A549 treated with RU486 at 1 μM for 4 hours (cell line): ENCODE results near the gene PARM1. TPM values are rescaled to one million over a fixed set of nuclear protein-coding genes. Genes with fewer than 3 reads are reported as not detected.

ENCODE experiments used
- total RNA-seq: library from RNA; stranded (reverse); fragments of 200-300 nt; extraction: Qiagen RNA extraction; gene quantifications from 5 replicates; pipeline ENCODE4 v1.2.3, GENCODE V29; 2022; ENCODE audit warnings: low read depth

The PARM1 gene, protein sequence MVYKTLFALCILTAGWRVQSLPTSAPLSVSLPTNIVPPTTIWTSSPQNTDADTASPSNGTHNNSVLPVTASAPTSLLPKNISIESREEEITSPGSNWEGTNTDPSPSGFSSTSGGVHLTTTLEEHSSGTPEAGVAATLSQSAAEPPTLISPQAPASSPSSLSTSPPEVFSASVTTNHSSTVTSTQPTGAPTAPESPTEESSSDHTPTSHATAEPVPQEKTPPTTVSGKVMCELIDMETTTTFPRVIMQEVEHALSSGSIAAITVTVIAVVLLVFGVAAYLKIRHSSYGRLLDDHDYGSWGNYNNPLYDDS
- 0.62 to 0.77 TPM (median 0.65 TPM) in 5 replicates for total RNA-seq

DNA sequence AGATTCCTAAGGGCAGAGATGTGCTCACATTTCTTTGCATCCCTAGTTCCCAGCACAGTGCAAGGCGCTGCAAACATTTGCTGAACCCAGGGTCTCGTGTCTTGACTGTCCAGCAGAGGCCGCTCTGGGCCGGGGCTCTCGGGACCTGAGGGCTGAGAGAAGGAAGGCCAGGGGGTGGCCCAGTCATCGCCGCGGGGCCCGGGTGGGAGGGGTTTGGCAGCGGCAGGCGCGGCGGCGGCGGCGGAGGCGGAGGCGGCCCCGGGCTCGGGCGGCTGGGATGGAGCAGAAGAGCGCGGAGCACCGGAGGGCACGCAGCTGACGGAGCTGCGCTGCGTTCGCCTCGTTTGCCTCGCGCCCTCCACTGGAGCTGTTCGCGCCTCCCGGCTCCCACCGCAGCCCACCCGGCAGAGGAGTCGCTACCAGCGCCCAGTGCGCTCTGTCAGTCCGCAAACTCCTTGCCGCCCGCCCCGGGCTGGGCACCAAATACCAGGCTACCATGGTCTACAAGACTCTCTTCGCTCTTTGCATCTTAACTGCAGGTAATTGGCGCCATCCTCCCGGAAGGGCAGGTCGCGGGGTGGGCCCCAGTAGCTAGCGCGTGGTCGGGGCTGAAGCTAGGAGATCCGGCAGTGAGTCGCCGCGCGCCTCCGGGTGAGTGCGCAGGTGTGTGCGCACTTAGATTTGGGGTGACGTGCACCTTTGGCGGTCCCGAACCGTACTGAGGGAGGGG lies at the start of gene PARM1:
TSS of gene PARM1 (plus strand) at position 285 of the 730 bp plus-strand sequence. CDS start at position 497, 212 bp downstream.

Other genes starting within 250 kb of the PARM1 start
- gene BTC, start 138.6 kb upstream of the PARM1 start, total RNA-seq, result 1.0 to 1.3 TPM (median 1.3 TPM) in 5 replicates